Measurements from ENCODE around the gene DNAL4. TPM values are rescaled to one million over a fixed set of nuclear protein-coding genes. Genes with fewer than 3 reads are reported as not detected.

DNAL4 gene
- total RNA-seq, 1 donor from 2014 or later: 32.6 TPM

GRCh38 chr22:38733329-38733723, 60.6 kb downstream of the DNAL4 start:
- no peaks in the 10 kb centered on the region for H3K27me3 ChIP-seq (ENCODE audit: control insufficient read depth, insufficient read depth, low read length)
- TF ChIP-seq CTCF (IDR thresholded peaks at IDR 0.05; ENCODE audit: insufficient read depth, low read length, severe bottlenecking): peak; percentile 86
- FAIRE-seq (no peak), DNase-seq (ENCODE audit: low read depth) (peak; percentile 13)
- no peak overlapping the region for H3K4me3 ChIP-seq (ENCODE audit: low read depth, low read length)
- H3K36me3 ChIP-seq (ENCODE audit: control insufficient read depth, insufficient read depth, low read length): peaks cover 39% of the 10 kb centered on the region

- TF ChIP-seq CTCF (IDR thresholded peaks at IDR 0.05; ENCODE audit: insufficient read depth, low read length, severe bottlenecking): no peak
- FAIRE-seq (peak; percentile 89), DNase-seq (ENCODE audit: low read depth) (no peak)
- Histone ChIP-seq H3K36me3 (ENCODE audit: control insufficient read depth, insufficient read depth, low read length) (peaks cover 39% of the 10 kb centered on the region), H3K4me3 (ENCODE audit: low read depth, low read length) (no peak overlapping the region), H3K27me3 (ENCODE audit: control insufficient read depth, insufficient read depth, low read length) (no peaks in the 10 kb centered on the region)
These were observed 61.6 kb downstream of the DNAL4 start for GRCh38 chr22:38732251-38732815.

GRCh38 chr22:38731703-38732161, 62.2 kb downstream of the DNAL4 start:
- DNase-seq (ENCODE audit: low read depth): no peak

GRCh38 chr22:38730411-38730871, 63.5 kb downstream of the DNAL4 start:
- H3K4me3 ChIP-seq (ENCODE audit: low read depth, low read length): no peak overlapping the region
- TF ChIP-seq CTCF (IDR thresholded peaks at IDR 0.05; ENCODE audit: insufficient read depth, low read length, severe bottlenecking): no peak
- no peaks in the 10 kb centered on the region for H3K27me3 ChIP-seq (ENCODE audit: control insufficient read depth, insufficient read depth, low read length)
- H3K36me3 ChIP-seq (ENCODE audit: control insufficient read depth, insufficient read depth, low read length): peaks cover 47% of the 10 kb centered on the region
- no peak for DNase-seq (ENCODE audit: low read depth)
- FAIRE-seq: no peak

More at GRCh38 chr22:38731703-38732161, 62.2 kb downstream of the DNAL4 start:
- no peaks in the 10 kb centered on the region for H3K27me3 ChIP-seq (ENCODE audit: control insufficient read depth, insufficient read depth, low read length)
- H3K36me3 ChIP-seq (ENCODE audit: control insufficient read depth, insufficient read depth, low read length): peaks cover 41% of the 10 kb centered on the region
- no peak for FAIRE-seq
- H3K4me3 ChIP-seq (ENCODE audit: low read depth, low read length): no peak overlapping the region
- TF ChIP-seq CTCF (IDR thresholded peaks at IDR 0.05; ENCODE audit: insufficient read depth, low read length, severe bottlenecking): no peak

- Histone ChIP-seq H3K36me3 (ENCODE audit: control insufficient read depth, insufficient read depth, low read length) (peaks cover 47% of the 10 kb centered on the region), H3K27me3 (ENCODE audit: control insufficient read depth, insufficient read depth, low read length) (no peaks in the 10 kb centered on the region), H3K4me3 (ENCODE audit: low read depth, low read length) (no peak overlapping the region)
- FAIRE-seq (no peak), DNase-seq (ENCODE audit: low read depth) (no peak)
- no peak for TF ChIP-seq CTCF (IDR thresholded peaks at IDR 0.05; ENCODE audit: insufficient read depth, low read length, severe bottlenecking)
These were observed 64.0 kb downstream of the DNAL4 start for GRCh38 chr22:38729946-38730345.

All from bronchial epithelial cell (primary cell).